Measurements from ENCODE around the gene SCGB1C1.
A peak's percentile ranks its signal among the peaks of the same experiment; 100 is the strongest.
"Not testable (repeated sequence)": the region's sequence is repeated elsewhere in the genome, so short reads cannot be mapped to it uniquely, and the experiment has no call there.

The SCGB1C1 gene

GRCh38 chr11:192674-193128 is at the start of gene SCGB1C1:
TSS of gene SCGB1C1 (plus strand) at chr11:193078. CDS start at chr11:193100, 22 bp downstream.
- DNase-seq (ENCODE audit: low spot score), result not testable (repeated sequence)

- DNase-seq (ENCODE audit: low spot score), result not testable (repeated sequence)
Measured at GRCh38 chr11:180242-180641, 12.6 kb upstream of the SCGB1C1 start.

- not testable (repeated sequence) for DNase-seq (ENCODE audit: low spot score)
Measured at GRCh38 chr11:189200-189783, 3.6 kb upstream of the SCGB1C1 start.

GRCh38 chr11:189843-190311 is 3.0 kb upstream of the SCGB1C1 start:
- DNase-seq (ENCODE audit: low spot score), result not testable (repeated sequence)

- DNase-seq (ENCODE audit: low spot score), result not testable (repeated sequence)
Measured at GRCh38 chr11:190546-190945, 2.3 kb upstream of the SCGB1C1 start.

GRCh38 chr11:191490-192478 is 1.1 kb upstream of the SCGB1C1 start:
- peak; percentile 32 for DNase-seq (ENCODE audit: low spot score)

GRCh38 chr11:193481-193880 is 603 bp downstream of the SCGB1C1 start:
- DNase-seq (ENCODE audit: low spot score), result not testable (repeated sequence)

GRCh38 chr11:196786-197731 is 4.2 kb downstream of the SCGB1C1 start:
- no peak for DNase-seq (ENCODE audit: low spot score)

GRCh38 chr11:197741-198235 is 4.9 kb downstream of the SCGB1C1 start:
- DNase-seq (ENCODE audit: low spot score), result no peak

- DNase-seq (ENCODE audit: low spot score), result no peak
Measured at GRCh38 chr11:198236-198806, 5.4 kb downstream of the SCGB1C1 start.

GRCh38 chr11:199004-199581 is 6.2 kb downstream of the SCGB1C1 start:
- DNase-seq (ENCODE audit: low spot score), result no peak

- DNase-seq (ENCODE audit: low spot score), result no peak
Measured at GRCh38 chr11:199782-200181, 6.9 kb downstream of the SCGB1C1 start.

- no peak for DNase-seq (ENCODE audit: low spot score)
Measured at GRCh38 chr11:200224-201003, 7.5 kb downstream of the SCGB1C1 start.

- no peak for DNase-seq (ENCODE audit: low spot score)
Measured at GRCh38 chr11:201966-202365, 9.1 kb downstream of the SCGB1C1 start.

GRCh38 chr11:202490-202889 is 9.6 kb downstream of the SCGB1C1 start:
- DNase-seq (ENCODE audit: low spot score), result no peak

- no peak for DNase-seq (ENCODE audit: low spot score)
Measured at GRCh38 chr11:203056-203944, 10.4 kb downstream of the SCGB1C1 start.

GRCh38 chr11:203945-204586 is 11.2 kb downstream of the SCGB1C1 start:
- DNase-seq (ENCODE audit: low spot score), result no peak

GRCh38 chr11:204587-205109 is 11.8 kb downstream of the SCGB1C1 start:
- no peak for DNase-seq (ENCODE audit: low spot score)

Data from activated CD4-positive, alpha-beta T cell treated with anti-CD3 and anti-CD28 coated beads, Interleukin-2, Interleukin-4, amounts not matched to agents 100 ng/mL and 50 ng/mL, durations not matched to agents 16 hours and 8 hours (primary cell).